ENCODE results near the gene ZNF438.

Gene ZNF438

DNA sequence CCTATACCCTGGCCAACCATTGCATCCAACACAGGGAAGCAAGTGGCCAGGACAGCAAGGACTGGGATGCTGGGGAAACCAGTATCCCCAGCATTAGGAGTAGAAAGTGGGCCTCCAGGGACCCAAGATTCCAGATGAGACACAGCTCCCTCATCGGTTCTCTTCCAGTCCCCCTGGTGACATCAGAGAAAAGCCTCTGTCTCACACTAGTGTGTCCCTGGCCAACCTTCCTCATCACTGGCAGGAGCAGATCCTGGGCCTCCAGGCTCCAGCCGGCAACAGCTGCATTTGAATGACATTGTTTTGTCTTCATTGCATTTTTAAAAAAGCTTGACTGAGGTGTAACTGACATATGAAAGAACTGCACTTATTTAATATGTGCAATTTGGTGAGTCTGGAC lies 224.8 kb downstream of the ZNF438 start:
- Histone ChIP-seq H3K4me3 (ENCODE audit: low read depth in 1 of 2, low read length in 1 of 2) (no peak overlapping the region), H3K27ac (no peak overlapping the region), H3K9me3 (no peaks in the 10 kb centered on the region), H3K4me1 (ENCODE audit: control insufficient read depth in 1 of 2, insufficient read depth in 1 of 2, low read depth in 1 of 2, low read length in 1 of 2) (no peaks in the 10 kb centered on the region), H3K36me3 (no peaks in the 10 kb centered on the region), H3K27me3 (no peaks in the 10 kb centered on the region)
- TF ChIP-seq, protein P1, sequence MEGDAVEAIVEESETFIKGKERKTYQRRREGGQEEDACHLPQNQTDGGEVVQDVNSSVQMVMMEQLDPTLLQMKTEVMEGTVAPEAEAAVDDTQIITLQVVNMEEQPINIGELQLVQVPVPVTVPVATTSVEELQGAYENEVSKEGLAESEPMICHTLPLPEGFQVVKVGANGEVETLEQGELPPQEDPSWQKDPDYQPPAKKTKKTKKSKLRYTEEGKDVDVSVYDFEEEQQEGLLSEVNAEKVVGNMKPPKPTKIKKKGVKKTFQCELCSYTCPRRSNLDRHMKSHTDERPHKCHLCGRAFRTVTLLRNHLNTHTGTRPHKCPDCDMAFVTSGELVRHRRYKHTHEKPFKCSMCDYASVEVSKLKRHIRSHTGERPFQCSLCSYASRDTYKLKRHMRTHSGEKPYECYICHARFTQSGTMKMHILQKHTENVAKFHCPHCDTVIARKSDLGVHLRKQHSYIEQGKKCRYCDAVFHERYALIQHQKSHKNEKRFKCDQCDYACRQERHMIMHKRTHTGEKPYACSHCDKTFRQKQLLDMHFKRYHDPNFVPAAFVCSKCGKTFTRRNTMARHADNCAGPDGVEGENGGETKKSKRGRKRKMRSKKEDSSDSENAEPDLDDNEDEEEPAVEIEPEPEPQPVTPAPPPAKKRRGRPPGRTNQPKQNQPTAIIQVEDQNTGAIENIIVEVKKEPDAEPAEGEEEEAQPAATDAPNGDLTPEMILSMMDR (IDR thresholded peaks at IDR 0.05), result no peak

- TF ChIP-seq, protein P1 (IDR thresholded peaks at IDR 0.05), result no peak
- Histone ChIP-seq H3K4me1 (ENCODE audit: control insufficient read depth in 1 of 2, insufficient read depth in 1 of 2, low read depth in 1 of 2, low read length in 1 of 2) (no peaks in the 10 kb centered on the region), H3K27me3 (no peaks in the 10 kb centered on the region), H3K9me3 (no peaks in the 10 kb centered on the region), H3K36me3 (no peaks in the 10 kb centered on the region), H3K27ac (no peak overlapping the region), H3K4me3 (ENCODE audit: low read depth in 1 of 2, low read length in 1 of 2) (no peak overlapping the region)
Measured at GRCh38 chr10:30805061-30805460, 226.6 kb downstream of the ZNF438 start.

DNA sequence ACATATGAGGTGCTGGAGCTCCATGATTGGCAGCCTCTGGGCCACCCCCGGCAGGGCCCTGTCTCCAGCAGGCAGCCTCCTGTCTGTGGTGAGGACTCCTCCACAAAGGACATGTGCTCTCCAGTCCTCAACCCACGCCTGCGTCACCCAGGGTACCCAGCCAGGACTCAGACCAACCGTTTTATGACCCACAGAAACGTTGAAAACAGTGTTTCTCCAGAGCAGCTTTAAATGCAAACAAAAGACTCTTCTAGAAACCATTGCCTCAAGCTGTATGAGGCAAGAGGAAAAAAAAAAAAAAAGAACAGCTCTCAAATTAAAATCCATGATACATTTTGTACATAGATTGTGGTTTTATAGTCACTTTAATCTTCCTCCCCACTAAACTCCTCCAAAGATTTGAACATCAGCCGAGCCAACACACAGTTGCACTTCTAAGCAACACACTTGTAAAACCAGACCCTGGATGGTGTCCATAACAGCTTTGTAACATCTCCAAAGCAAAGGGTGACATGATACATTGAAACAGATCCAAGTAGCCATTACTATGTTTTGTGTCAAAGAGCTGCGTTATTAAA lies 227.1 kb downstream of the ZNF438 start:
- TF ChIP-seq, protein P1 (IDR thresholded peaks at IDR 0.05), result no peak
- Histone ChIP-seq H3K4me1 (ENCODE audit: control insufficient read depth in 1 of 2, insufficient read depth in 1 of 2, low read depth in 1 of 2, low read length in 1 of 2) (no peaks in the 10 kb centered on the region), H3K27ac (no peak overlapping the region), H3K9me3 (no peaks in the 10 kb centered on the region), H3K36me3 (no peaks in the 10 kb centered on the region), H3K27me3 (no peaks in the 10 kb centered on the region), H3K4me3 (ENCODE audit: low read depth in 1 of 2, low read length in 1 of 2) (no peak overlapping the region)

DNA sequence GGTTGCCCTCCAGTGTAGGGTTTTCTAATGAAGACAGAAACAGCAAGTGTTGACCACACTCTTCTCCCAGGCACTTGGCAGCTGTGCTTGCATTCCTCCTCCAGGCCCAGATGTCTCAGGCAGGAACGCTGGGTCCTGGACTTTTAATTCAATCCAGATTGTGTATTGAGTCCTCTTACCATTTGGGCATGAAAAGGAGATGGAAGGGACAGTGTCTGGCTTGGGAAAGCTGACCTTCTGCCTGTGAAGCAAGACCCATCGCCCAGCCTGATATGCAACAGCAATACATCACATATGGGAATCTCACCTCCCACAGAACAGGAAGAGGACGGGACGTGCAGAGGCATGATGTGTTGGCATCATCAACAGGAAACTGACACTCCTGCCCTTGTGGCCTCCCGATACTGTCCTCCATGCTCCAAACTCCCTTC lies 227.8 kb downstream of the ZNF438 start:
- Histone ChIP-seq H3K27ac (no peak overlapping the region), H3K9me3 (no peaks in the 10 kb centered on the region), H3K4me3 (ENCODE audit: low read depth in 1 of 2, low read length in 1 of 2) (no peak overlapping the region), H3K27me3 (no peaks in the 10 kb centered on the region), H3K4me1 (ENCODE audit: control insufficient read depth in 1 of 2, insufficient read depth in 1 of 2, low read depth in 1 of 2, low read length in 1 of 2) (no peaks in the 10 kb centered on the region), H3K36me3 (no peaks in the 10 kb centered on the region)
- TF ChIP-seq, protein P1 (IDR thresholded peaks at IDR 0.05), result no peak

DNA sequence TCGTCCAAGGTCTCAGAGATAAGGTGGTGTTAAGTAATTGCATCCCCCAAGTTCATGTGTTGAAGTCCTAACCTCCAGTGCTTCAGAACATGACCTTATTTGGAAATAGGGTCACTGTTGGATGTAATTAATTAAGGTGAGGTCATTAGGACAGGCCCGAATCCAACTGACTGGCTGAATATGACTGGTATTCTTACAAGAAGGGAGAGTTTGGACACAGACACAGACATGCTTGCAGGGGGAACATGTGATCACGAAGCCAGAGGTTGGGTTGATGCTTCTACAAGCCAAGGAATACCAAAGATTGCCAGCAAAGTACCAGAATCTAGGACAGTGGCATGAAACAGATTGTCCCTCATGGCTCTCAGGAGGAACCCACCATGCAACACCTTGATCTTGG lies 228.6 kb downstream of the ZNF438 start:
- TF ChIP-seq, protein P1 (IDR thresholded peaks at IDR 0.05), result no peak

More for the DNA sequence above, 228.6 kb downstream of the ZNF438 start:
- Histone ChIP-seq H3K36me3 (no peaks in the 10 kb centered on the region), H3K4me1 (ENCODE audit: control insufficient read depth in 1 of 2, insufficient read depth in 1 of 2, low read depth in 1 of 2, low read length in 1 of 2) (no peaks in the 10 kb centered on the region), H3K27me3 (no peaks in the 10 kb centered on the region), H3K4me3 (ENCODE audit: low read depth in 1 of 2, low read length in 1 of 2) (no peak overlapping the region), H3K27ac (no peak overlapping the region), H3K9me3 (no peaks in the 10 kb centered on the region)

Measured in neutrophil (primary cell).